WI38 (cell line): ENCODE measurements around the gene METTL22.

Experiments used
- H3K4me3 ChIP-seq: 2 replicates; pipeline ENCODE4 v1.5.1; 2011; ENCODE audit warnings: low read depth, mild to moderate bottlenecking, control low read depth, low read length
- CTCF ChIP-seq: IDR thresholded peaks from 2 replicates; pipeline ENCODE4 v1.5.1; 2012; ENCODE audit warnings: low read depth, mild to moderate bottlenecking, control low read depth, low read length

Gene METTL22

GRCh38 chr16:8577678-8578304 is 43.7 kb upstream of the METTL22 start:
- TF ChIP-seq CTCF, result no peak
- no peak overlapping the region for H3K4me3 ChIP-seq

GRCh38 chr16:8579559-8579958 is 41.9 kb upstream of the METTL22 start:
- TF ChIP-seq CTCF, result no peak
- H3K4me3 ChIP-seq, result no peak overlapping the region

- TF ChIP-seq CTCF, result no peak
- H3K4me3 ChIP-seq, result no peak overlapping the region
Observed at GRCh38 chr16:8581831-8582580, 39.5 kb upstream of the METTL22 start.

DNA sequence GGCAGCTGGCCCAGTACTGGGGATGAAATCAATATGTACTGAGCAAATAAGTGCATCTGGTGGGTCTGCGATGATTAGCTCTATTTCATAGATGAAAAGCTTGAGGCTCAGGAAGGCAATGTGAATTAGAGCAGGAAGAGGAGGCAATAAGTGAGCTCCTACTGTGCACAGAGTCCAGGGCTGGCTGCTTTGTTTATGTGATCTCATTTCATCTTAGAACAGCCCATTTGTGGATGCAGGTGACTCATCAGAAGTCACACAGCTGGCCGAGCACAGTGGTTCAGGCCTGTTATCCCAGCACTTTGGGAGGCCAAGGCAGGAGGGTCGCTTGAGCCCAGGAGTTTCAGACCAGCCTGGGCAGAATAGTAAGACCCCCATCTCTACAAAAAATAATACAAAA is 38.3 kb upstream of the METTL22 start:
- TF ChIP-seq CTCF, result no peak
- no peak overlapping the region for H3K4me3 ChIP-seq

- H3K4me3 ChIP-seq, result no peak overlapping the region
- TF ChIP-seq CTCF, result no peak
Observed at GRCh38 chr16:8583732-8584131, 37.8 kb upstream of the METTL22 start.

DNA sequence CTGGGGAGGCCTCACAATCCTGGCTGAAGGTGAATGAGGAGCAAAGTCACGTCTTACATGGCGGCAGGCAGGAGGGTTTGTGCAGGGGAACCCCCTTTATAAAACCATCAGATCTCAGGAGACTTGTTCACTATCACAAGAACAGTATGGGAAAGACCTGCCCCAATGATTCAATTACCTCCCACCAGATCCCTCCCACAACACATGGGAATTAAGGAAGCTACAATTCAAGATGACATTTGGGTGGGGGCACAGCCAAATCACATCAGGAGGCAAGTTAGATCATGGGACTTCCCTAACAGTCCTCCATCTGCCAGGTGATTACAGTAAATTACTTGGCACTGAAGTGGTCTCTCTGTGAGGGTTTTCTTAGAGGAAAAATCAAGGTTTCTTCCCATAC is 36.5 kb upstream of the METTL22 start:
- no peak for TF ChIP-seq CTCF
- H3K4me3 ChIP-seq, result no peak overlapping the region

- no peak overlapping the region for H3K4me3 ChIP-seq
- TF ChIP-seq CTCF, result no peak
Observed at GRCh38 chr16:8585857-8586256, 35.6 kb upstream of the METTL22 start.
